Fibroblast of gingiva (primary cell): ENCODE data around the gene ATP6V0B.

Source experiments
- DNase-seq: peaks from one replicate; pipeline ENCODE4 v3.0.0-alpha.2; 2011; ENCODE audit warnings: low read depth

Gene ATP6V0B

GRCh38 chr1:44008259-44008658 is 33.5 kb downstream of the ATP6V0B start:
- no peak for DNase-seq

- DNase-seq, result no peak
These were observed 36.2 kb downstream of the ATP6V0B start for GRCh38 chr1:44010935-44011471.

- no peak for DNase-seq
These were observed 37.6 kb downstream of the ATP6V0B start for GRCh38 chr1:44012404-44012803.

- no peak for DNase-seq
These were observed 38.3 kb downstream of the ATP6V0B start for GRCh38 chr1:44012941-44013609.

DNA sequence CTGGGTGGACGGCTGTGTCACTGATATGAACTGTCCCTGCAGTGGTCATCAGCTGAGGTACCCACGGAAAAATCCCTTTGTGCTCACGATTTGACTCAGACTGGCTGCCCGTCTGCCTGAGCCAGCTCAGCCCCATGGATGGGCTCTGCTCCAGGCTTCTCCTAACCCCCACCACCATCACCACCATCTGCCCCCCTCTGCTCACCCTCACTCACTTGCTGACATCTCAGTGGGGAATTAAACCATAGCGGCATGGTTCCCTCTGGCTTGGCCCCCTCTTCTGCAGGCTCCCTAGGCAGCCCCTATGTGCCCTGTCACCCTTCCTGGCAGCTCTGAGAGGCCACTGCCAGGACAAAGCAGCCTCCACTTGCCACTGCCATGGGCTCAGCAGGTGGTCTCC is 39.2 kb downstream of the ATP6V0B start:
- DNase-seq, result no peak

DNA sequence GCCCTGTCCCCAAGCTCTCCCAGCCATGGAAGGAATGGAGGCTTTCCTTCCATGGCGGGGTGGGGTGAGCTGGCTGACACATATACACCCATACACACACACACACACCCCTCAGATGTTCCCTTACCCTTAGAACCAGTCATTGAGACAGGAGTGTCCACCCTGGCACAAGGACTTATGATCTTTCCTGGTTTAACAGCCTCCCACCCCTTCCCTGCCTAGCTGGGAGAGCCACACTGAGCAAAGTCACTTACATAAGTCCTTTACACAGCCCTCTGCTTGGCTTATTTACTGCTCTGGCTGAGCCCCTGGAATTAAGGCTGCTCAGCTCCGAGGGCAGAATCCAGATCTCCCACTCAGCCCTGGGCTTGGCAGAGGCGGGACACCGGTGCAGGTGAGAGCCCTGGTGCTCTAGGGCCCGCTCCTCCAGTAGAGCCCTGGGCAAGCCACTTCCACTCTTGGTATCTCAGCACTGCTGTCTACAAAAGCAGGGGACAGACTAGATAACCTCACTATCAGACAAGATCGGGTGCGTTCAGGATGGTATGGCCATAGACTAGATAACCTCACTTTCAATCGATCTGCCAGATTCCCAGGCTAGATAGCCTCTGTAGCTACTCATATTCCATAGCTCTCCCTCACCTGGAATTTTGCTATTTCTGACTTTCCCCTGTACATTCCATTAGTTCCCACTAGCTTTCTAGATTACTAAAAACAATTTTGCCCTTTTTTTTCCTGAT is 39.8 kb downstream of the ATP6V0B start:
- DNase-seq, result no peak

- DNase-seq, result no peak
These were observed 40.4 kb downstream of the ATP6V0B start for GRCh38 chr1:44015206-44015605.

GRCh38 chr1:44016041-44016889 is 41.5 kb downstream of the ATP6V0B start:
- DNase-seq, result no peak

- no peak for DNase-seq
These were observed 42.2 kb downstream of the ATP6V0B start for GRCh38 chr1:44016890-44017400.

DNA sequence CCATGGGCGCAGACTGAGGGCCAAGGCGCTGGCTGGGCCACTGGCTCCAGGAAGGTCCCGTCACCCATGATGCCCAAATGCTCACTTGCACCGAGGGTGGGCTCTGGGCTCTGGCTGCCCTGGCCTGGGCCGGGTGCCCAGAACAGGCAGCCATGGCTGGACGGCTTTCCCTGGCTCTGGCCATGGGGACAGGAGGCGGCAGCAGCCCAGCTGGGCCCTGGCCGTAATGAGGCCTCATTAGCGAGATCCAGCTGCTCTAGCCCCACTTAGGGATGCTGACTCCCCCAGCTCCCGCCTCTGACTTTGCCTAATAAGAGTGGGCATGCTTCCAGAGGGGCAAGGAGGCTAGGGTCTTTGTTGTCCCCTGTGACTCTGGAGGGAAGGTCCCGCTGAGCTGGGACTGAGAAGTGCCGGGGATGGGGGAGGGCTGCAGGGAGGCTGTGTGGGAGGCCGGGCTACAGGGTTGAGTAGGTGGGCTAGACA is 44.7 kb downstream of the ATP6V0B start:
- no peak for DNase-seq

DNA sequence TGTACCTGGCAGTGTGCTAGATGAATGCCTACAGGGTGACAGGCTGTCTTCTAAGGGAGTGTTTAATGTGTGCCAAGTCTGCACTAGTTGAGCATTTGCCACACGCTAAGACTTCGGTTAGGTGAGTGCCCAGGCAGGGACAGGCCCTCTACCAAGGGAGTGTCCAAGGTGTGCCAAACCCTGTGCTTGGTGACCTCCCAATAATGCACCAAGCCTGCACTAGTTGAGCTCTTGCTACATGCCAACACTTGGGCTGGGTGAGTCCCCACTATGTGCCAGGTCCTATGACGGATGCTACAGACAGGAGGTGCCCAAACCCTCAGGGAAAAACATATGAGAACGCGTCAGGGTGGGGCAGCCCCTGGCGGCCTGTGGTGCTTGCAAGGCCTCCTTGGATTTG is 45.7 kb downstream of the ATP6V0B start:
- no peak for DNase-seq

DNA sequence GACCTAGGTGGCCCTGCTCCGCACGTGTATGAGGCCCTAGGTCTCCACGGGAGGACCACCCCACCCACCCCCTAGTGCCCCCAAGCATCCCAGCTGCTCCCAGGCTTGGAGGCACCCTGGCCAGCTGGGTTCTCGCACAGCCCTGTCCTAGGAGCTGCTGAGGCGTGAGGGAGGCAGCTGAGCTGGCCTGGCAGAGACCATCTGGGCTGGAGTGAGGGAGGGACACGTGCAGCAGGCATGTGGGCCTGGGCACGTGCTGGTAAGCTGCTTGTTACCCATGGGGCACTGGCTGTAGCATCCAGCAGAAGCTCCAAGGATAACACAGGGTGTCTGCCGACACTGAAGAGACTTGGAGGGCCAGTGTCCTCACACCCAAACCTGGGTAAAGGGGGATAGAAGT is 46.4 kb downstream of the ATP6V0B start:
- DNase-seq, result no peak

GRCh38 chr1:44021581-44022321 is 47.0 kb downstream of the ATP6V0B start:
- DNase-seq, result no peak

DNA sequence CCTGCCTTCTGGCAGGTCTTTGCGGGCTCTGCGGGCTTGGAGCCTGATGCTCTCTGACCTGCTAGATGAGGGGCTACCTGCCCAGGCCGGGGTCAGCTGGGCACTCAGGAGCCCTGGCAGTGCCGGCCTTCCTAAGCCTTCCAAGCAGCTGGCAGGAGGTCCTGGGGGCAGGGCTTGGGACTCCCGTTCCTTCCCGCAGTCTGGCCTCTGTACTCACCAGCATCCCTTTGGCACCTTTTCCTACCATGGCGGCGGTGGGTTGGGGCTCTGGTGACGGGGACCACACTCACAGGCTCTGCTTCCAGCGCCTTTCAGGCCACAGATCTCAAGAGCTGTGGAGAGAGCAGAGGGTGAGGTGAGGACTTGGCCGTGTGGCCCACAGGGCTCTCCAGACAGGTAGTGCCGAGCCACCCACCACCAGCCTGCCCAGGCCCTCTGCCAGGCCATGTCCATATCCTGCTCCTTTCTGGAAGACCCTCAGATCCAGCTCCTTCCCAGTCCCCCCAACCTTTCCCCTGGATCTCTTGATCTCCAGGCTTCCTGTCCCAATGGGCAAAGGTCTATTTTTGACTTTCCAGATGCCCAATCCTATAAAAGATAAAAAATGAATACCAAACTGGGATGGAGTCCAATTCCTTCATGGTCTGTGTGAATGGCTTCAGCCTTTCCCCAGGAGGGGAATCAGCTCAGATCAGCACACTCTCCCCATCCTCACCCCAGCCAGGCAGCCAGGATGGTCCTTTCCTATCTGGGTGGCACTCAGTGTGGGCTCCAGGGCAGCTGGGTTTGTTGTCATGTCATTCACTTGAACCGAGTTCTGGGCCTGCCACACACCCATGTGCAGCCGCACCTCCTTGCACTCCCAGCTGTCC is 49.5 kb downstream of the ATP6V0B start:
- DNase-seq, result no peak

DNA sequence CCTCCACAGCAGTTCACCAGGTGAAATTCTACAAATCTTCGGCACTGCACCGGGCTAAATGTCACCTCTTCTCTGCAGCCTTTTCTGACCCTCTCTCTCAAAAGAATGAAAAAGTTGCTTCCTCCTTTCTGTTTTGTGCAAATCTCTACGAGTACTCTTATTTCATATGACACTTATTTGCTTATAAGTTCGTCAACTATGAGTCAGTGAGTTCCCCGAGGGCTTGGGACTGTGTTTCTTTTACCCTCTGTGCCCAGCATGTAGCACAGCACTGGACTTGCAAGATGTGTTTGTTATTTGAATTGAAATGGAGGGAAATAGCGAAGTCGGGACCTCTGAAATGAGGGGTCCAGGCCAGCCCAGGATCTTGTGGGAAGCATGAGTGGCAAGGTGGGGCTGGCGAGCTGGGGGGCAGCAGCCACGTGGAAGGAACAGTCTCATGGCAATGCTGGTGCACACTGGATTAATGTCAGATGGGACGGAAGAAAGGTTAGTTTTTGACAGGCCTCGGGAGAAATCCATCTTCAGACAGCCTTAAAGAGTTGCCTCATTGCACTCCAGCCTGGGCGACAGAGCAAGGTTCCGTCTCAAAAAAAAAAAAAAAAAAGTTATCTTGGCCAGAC is 50.3 kb downstream of the ATP6V0B start:
- DNase-seq, result peak; percentile 29

DNA sequence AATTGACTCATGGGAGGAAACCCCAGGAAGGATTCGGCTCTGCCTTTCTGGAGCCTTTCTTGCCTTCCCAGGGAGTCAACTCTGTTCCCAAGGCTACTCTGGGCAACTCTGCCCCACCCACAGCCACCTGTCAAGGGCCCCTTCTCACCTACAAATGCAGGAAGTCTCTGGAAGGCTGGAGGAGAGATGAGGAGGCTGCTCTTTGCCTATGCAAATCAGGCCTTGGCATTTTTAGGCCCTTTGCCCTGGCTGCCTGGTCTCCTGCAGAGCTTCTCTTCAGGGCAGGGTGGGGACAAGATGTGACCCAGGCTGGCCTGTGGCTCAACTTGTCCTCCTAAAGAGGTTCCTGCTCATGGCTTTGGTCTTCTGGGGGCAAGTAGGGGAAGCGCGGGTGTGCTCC is 51.1 kb downstream of the ATP6V0B start:
- no peak for DNase-seq

DNA sequence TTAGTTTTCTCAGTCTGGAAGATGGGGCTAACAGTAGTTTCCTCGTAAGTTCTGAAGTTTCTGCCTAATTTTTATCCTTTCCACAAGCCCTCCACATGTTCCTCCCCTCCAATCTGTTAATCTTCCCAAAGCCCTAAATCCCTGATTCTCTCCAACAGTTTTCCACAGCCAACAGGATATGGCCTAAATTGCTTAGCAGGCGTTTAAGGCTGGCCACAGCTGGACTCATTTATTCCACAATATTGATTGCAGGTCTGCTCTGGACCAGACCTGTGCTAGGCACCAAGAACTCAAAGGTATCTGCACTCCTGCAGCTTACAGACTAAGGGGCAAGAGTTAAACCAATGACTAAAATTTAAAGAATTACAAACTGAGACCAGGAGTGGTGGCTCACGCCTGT is 52.6 kb downstream of the ATP6V0B start:
- no peak for DNase-seq
